DMS114 treated with DMSO at 0.1 percent for 48 hours (cell line): Measurements from ENCODE around the gene FAM171A1.

Experiments
- DNase-seq: peaks from one replicate; lab custom pipeline; 2025; ENCODE audit not compliant: unreplicated experiment; lab: John Stamatoyannopoulos, UW

The FAM171A1 gene

DNA sequence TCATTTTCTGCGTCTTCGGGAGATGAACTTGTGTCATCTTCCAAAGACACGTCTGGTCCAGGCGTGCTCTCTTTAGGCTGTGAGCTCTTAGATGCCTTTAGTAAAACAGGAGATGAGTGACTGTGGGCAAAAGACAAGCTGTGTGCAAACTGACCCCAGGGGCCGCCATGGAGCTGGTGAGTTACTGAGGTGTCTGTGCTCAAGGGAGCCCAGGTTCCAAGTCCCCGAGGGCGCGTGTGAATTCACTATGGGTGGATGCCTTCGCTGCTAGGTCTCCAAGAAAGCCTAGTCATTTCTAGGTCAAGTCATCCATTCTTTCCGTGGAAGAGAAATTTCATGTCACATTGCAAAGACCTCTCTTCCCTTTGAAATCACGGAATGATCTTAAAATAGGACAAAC, 118.7 kb downstream of the FAM171A1 start:
- DNase-seq, result no peak

DNA sequence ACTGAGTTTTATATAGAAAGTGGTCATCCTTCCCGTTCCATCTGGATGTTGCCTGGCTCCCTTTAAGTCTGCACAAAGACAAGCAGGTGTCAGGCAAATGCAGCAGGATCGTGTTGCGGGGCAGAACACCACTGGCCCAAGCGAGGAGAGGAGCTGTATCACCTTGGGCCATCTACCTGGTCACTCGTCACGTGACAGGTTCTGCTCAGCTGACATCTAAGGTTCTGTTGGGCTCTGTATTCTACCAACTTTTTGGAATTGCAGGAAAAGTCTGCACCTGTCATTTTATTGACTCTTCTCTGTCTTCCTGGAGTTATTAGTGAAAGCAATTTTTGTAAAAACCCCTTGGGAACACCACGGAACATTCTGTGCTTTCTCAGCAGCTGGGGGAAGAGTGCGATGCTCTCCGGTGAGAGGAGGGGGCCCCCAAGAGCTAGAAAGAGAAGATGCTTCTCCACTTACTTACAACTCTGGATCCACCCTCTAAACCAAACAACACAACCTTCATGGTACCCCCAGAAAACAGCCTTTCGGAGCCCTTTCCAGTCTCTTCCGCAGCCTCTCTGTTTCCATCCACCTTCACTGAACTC, 119.2 kb downstream of the FAM171A1 start:
- DNase-seq, result no peak

DNA sequence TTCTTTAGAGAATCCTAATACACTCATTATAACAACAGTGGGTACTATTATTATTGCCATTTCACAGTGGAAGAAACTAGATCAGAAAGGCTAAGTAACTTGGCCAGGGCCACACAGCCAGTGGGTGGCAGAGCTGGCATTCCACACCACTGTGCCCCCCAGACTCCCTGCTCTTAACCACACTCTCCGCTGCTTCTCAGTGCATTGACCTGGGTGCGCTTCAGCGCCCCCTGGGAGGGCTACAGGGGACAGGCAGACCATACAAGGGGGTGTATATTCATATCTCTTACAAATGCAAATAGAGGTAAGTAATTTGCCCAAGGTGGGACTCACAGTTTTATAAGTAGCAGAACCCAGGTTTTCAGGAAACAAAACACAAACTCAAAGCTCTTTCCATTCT, 125.6 kb downstream of the FAM171A1 start:
- DNase-seq, result no peak

DNA sequence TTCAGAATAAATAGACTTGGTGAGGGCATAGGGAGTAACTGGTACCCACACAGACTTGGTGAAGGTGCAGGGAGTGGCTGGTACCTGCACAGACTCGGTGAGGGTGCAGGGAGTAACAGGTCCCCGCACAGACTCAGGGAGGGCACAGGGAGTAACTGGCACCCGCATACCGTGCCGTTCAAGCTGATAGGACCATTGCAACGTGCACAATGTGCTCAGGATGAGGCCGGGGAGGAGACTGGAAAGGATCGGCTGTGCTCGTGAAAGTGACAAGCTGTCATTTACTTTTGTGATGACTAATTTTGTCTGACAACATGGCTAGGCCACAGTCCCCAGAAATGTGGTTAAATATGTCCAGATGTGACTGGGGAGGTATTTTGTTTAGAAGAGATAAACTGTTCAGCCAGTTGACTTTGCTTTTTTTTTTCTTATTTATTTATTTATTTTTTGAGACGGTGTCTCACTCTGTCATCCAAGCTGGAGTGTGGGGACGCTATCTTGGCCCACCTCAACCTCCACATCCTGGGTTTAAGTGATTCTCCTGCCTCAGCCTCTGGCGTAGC, 126.4 kb downstream of the FAM171A1 start:
- DNase-seq, result no peak

DNA sequence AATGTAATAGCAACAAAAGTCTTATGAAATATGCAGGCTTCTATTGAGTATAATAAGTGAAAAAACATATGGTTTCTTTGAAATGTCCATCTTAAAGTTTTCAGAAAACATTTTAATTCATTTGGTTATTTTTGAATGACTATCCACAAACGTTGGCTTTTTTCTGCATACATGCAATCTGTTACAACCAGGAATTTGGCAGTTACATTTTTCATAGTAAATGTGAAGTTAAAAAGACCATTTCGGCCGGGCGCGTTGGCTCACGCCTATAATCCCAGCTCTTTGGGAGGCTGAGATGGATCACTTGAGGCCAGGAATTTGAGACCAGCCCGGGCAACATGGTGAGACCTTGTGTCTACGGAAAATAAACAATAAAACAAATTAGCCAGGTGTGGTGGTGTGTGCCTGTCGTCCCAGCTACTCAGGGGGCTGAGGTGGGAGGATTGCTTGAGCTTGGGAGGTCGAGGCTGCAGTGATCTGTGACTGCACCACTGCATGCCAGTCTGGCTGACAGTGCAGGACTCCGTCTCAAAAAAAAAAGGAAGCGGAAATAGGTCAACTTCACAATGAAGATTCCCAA, 128.7 kb downstream of the FAM171A1 start:
- DNase-seq, result no peak

DNA sequence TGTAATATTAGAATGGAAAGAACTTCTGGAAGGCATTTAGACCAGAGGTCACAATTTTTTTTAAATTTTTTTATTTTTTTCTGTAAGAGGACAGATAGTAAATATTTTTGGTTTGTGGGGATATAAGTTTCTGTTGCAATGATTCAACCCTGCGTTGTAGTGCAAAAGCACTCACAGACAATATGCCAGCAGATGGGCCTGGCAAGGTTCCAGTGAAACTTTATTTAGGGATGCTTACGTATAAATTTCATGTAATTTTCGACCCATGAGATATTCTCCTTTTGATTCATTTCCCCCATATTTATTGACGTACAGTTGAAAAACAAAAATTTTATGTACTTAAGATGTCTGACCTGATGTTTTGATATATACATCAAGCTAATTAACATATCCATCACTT, 129.8 kb downstream of the FAM171A1 start:
- DNase-seq, result no peak

DNA sequence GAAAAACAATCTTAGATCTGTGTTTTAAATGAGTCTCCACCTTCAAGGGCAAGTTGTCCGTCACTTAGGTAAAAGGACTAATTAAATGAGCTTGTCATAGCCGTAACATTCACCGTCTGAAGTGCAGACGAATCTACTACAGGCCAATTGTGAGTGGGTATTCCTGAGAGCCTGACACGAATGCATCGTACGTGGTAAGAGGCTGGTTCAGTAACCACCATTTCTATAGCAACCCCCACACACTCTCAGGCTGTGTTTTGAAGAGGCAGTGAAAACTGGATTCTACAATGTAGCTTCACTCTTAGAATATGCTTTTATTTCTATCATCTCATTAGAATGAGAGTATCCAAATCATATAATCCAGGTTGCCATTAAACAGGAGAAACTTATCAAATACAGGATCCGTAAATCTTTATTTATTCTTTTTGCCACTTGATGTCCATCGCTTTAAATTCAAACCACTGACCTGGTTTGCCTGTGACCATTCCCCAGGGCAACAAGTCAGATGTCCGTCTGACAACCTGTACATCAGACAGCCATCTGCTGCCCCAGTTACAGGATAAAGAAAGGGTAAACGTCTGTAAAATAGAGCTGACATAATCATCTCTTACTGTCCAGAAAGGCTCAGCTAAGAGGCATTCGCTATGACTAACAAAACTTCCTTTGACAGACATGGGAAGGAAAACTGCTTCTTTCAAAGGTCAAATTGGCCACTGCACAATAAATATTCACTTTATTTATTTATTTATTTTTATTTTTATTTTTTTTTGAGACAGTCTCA, 132.3 kb downstream of the FAM171A1 start:
- DNase-seq, result no peak

DNA sequence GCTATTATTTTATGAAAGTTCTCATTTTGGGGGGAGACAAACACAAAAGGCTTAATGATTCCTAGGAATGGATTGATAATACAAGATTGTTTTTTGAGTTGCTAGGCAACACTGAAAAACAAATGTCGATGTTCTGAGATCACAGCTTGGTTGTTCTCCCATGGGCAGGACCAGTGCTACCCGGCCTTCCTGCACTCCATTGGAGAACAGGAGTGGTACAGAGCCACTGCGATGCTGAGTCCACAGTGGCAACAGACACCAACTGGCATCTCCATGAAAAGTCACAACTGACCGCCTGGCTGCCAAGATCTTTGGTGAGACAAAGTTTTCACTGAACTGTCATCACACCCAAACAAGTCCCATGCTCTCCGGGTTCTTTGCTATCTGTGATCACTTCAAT, 133.7 kb downstream of the FAM171A1 start:
- DNase-seq, result no peak

DNA sequence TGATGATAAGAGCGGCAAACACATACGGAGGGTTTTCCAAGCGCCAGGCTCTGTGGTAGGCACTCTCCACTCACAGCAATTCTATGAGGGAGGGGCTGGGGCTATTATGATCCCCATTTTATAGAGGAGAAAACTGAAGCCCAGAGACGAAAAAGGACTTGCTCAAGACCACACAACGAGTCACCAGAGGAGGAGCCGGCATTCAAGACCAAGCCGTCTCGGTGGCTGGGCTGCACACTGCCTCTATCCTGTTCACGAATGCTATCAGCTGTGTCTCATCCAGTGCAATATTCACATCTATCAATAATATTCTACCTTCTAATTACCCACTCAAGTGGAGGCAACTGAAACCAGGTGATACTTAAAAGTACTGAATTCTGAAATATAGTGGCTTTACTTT, 134.7 kb downstream of the FAM171A1 start:
- no peak for DNase-seq

DNA sequence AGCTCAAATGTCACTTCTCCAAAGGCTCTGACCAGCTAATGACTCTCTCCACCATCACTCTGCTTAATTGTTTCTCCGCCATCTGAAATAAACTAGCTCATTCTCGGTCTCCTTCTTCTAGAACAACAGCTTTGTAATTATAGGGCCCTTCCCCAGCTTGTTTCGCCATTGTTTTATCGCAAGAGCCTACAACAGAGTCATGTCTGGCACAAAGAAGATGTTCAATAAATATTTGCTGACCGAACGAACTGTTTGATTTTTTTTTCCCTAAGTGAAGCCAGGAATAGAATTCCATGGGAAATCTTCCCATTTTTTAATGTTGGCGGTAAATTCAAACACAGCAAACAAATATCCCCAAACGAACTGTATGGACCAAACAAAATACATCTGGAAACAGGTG, 138.8 kb downstream of the FAM171A1 start:
- DNase-seq, result no peak

DNA sequence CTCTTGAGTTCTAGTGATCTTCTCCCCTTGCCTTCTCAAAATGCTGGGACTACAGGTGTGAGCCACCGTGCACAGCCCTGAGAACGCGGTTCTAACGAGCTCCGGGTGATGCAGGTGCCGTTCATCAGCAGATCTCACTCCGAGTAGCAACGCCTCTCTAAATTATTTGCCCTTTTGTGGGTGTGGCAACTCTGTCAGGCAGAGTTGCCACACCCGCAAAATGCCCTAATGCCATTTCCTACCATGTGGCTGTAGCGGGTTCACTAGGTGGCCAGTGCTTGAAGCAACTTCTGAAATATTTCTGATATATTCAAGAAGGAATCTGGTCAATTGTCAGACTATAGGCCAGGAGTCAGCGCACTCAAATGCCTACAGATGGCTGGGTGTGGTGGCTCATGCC, 139.7 kb downstream of the FAM171A1 start:
- DNase-seq, result no peak

DNA sequence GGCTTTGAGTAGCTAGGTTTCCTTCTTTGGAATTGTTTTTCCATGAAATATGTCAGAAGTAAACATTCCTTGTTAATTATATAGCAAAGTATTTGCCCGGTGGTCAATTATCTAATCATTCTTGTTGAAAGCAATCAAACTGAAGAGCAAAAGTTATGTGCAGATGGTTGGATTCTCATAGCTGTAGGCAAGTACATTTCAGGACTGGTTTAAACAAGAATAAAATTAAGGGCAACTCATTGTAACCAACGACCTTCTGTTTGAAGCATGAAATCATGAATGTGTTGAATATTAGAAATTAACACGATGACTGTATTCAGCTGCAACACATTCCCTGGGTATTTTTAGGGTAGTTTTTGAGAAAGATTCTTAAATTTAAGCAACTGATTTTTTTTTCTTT, 140.8 kb downstream of the FAM171A1 start:
- DNase-seq, result no peak

DNA sequence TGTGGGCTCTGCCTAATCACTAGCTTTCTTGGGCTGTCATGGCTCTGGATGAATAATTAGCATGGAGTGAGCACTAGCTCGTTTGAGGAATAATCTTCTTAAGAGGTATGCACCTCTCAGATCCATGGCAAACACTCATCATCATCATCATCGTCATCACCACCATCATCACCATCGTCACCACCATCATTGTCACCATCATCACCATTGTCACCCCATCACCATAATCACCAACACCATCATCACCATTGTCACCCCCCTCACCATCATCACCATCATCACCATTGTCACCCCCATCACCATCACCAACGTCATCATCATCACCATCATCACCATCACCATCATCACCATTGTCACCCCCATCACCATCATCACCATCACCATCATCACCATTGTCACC, 141.8 kb downstream of the FAM171A1 start:
- no peak for DNase-seq

DNA sequence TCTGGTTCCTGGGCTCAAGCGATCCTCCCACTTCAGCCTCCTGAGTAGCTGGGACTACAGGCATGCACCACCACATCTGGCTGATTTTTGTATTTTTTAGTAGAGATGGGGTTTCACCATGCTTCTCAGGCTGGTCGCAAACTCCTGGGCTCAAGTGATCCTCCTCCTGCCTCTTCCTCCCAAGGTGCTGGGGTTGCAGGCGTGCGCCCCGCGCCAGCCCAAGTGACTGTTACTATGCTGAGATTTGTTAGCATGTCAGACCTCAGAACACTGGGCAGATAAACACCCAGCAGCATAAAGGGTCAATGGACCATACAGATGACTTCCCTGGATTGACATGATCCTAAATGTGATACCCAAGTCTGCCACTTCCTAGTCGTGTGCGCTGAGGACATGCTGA, 142.7 kb downstream of the FAM171A1 start:
- DNase-seq, result no peak

DNA sequence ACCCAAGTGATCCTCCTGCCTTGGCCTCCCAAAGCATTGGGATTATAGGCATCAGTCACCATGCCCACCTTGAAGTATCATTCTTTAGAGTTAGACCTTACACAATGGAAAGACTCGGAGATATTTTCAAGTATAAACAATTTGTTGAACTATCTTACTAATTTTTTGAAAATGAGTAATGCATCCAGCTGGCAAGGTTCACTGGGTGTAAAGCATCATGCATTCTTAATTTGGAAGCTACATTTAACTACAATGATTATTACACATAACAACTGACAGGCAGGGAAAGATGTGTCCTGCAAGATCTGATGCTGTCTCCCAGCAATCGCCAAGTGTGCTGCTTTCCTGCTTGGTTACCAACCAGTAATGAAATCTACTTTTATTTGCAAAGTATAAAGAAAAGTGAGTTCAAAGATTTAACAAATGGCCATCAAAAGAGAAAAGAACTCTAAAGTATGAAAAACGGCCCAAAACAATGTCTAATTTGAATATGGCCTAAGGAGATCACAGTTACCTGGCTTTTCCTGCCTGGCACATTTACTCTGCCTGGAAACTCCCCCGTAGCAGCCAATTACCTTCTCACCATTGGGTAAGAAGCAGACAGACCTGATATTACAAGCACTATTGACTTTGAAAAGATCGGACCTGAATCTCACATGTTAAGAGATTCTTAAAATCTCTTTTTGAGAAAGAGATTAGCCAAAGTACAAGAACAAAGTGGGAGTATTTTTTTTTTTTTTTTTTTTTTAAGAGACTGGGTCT, 143.3 kb downstream of the FAM171A1 start:
- DNase-seq, result no peak

DNA sequence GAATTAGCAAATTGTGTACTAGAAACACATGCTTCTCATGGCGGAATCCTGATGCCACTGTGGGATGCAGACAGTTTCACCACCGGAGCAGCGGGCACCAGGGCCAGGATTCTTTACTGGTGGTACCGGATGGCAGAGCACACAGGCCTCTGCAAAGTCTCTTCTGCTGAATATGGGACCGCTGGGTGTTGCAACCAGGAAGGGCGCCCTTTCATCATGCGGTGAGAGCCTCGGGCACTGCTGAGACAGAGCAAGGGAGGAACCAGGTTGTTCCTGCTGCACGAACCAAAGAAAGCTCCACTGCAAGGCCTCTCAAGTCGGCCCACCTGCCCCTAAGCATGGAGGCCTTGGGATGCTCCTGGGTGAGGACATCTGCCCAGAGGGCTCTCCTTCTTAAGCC, 145.6 kb downstream of the FAM171A1 start:
- no peak for DNase-seq

DNA sequence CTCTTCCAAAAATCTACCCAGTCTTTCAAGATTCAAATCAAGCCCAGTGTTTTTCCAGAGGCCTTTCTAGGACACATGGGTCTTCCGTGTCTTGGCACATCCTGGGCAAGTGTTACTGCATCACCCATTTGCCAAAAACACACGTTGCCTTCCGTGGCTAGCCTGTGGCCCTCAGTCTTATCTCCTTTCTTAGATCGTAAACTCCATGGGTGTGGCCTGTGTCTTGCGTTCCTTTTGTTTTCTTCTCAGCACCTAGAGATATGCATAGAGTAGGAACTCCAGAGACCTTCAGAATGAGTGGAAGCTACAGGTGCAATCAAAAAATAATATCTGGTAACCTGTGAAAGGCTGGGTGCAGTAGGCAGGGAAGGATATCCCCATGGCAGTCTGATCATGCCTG, 146.1 kb downstream of the FAM171A1 start:
- DNase-seq, result no peak

DNA sequence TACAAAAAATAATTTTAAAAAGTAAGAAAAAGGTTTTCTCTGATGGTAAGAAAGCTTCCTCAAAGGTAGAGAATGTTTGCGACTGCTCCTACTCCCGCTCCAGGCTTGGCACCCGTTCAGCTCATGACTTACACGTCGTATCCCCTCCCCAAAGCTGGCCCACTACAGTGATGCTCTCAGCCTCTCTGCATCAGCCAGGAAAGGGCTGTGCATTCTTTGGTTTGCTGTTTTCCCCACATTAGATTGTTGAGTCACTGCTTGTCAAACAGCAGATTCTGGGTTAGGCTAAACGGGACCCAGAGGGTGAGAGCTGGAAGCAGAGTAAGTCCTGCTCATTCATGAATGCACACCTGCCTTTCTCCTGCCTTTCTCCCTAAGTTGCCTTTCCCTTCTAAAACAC, 147.9 kb downstream of the FAM171A1 start:
- no peak for DNase-seq

DNA sequence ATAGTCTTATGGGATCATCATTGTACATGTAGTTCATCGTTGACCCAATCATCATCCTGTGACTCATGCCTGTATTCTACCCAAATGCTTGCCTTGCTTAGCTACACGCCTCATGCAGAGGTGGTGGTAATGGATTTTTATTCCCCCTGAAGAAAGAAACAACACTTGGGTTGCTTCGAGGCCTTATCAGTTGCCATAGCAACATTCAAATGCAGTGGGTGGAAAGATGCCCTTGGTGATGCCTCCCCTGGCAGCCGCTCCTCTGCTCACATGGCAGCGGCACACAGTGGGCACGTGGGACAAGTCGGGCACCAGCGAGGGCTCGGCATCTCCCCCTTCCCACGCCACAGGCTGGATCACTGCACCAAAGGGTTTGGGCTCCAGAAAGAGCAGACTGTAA, 148.6 kb downstream of the FAM171A1 start:
- no peak for DNase-seq

DNA sequence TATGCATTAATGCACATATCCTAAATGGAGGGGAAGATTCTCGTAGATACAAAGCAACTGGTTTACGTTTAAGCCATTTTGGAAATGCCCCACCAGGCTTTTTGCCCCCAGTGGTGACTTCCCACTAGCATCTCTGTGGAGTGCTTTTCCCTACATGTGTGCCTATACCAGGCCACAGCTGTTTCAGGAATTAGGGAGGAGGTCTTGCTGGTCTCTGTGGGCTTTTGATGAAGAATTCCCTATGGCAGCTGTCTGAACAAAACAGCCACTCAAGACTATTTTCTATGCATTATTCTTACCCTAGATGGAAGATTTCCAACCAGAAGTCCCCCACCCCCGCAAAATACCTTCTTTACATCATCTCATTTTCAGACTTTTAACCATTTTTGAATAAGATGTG, 150.6 kb downstream of the FAM171A1 start:
- no peak for DNase-seq

DNA sequence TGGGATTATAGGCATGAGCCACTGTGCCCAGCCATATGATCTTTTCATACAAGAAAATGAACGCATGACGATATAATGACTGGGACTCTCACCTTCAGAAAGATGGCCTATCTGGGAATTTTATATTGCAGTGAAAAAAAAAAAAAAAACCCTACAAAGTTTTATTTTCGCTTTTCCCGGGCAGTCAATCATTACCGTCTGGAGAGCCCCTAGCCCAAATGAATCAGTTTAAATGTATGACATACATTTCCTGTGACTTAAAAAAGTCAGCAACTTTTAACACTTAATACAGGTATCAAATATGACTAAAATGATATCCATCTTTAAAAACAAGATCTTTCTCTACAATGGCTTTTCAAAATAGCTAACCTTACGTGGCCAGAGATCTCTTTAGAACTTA, 154.4 kb downstream of the FAM171A1 start:
- DNase-seq, result no peak

DNA sequence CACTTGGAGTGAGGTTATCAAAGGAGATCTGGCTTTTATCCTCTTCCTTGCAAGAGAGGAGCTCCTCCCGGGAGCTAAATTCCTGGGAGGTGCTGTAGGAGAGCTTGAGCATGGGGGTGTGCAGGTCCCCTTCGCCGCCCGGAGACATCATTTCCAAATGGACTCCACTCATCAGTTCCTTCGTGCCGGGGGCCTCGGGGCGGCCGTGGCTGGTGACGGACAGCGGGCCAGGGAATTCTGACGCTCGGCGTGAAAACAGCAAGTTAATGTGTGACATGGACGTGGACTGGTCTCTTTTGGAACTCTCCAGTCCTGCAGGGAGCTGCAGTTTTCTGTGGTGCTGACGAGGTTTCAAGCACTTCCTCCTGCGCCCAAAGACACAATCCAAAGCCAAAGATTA, 156.9 kb downstream of the FAM171A1 start:
- no peak for DNase-seq
